NCI-H510A treated with DMSO at 0.1 percent for 48 hours (cell line): ENCODE data around the gene CLDN9.
"Not testable (repeated sequence)": the region's sequence is repeated elsewhere in the genome, so short reads cannot be mapped to it uniquely, and the experiment has no call there.

Experiments used
- DNase-seq: peaks from one replicate; lab custom pipeline; 2025; lab: John Stamatoyannopoulos, UW

CLDN9 gene

DNA sequence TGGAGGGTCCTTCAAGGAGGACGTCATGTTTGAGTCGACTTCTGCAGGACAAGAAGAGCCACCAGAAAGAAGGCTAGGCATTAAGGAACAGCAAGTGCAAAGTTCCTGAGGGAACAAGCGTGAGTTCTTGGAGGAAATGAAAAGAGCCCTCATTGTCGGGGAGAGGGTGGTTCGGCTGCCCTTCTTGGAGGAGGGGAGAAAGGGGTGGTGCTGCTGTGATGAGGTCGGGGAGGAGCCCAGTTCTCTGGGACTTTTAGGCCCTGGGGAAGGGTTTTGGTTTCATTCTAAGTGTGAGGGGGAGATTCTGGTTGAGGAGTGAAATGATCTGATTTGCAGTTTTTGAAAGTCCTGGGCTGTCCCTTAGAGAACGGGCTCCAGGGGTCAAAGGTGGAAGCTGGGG lies 19.9 kb downstream of the CLDN9 start:
- no peak for DNase-seq

DNA sequence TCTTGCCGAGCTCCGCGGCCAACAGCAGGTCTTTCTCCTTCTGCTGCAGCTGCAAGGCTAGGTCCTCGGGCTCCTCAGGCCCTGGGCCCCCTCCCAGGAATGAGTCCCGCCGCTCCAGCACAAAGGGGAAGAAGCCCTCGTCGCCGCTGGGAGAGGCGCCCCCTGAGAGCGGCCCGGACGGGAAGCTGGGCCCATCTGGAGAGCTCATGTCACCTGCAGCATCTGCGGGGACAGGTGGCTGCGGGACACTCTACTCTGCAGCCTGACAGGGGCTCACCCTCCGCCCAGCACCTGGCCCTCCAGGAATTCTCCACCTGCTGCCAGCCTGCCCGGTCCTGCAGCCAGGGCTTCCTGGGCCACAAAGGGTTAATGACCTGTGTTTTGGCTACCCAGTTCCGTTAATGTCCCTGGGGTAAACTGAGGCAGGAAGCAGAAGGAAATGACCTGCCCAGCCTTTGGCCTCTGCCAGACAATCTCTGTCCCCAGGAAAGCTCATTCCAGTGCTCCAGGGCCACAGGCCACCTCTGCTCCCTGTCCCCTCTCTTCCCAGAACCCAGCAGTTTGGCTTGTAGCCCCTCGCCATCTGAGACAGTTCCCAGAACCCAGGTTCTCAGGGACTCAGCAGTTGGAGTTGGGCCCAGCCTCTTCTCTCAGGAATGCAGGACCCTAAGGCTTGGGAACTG lies 22.7 kb downstream of the CLDN9 start:
- DNase-seq: no peak

DNA sequence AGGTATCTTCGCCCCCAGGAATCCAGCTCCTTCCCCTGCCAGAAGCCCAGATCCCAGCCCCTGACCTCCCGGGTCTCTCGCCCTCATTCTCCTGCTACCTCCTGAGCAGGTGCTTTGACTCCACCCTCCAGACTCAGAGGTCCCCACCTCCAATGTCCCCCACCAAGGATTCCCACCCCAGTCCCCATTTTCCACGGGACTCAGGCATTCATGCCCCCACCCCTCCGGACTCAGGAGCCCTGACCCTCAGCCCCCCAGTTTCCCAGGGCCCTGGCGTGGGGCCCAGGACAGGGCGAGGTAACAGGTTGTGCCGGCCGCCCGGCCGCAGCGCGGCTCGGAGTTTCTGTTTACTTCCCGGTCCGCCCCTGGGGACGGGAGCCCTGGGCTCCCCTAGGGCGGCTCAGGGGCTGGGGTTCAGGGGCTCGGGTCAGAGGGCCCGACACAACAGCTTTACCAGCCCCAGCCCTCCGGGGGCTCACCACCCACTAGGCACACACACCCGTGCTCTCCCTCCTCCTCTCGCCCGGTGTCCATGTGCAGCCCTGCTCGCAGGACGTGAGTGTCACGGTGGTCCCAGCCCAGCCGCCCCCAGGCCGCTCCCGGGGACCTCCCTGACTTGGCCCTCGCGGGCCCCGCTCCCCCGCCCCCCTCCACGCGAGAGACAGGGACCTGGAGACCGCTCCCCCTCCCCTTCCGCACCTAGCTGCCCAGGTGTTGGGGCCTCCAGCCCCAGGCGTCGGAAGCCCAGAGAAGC lies 23.4 kb downstream of the CLDN9 start:
- no peak for DNase-seq

DNA sequence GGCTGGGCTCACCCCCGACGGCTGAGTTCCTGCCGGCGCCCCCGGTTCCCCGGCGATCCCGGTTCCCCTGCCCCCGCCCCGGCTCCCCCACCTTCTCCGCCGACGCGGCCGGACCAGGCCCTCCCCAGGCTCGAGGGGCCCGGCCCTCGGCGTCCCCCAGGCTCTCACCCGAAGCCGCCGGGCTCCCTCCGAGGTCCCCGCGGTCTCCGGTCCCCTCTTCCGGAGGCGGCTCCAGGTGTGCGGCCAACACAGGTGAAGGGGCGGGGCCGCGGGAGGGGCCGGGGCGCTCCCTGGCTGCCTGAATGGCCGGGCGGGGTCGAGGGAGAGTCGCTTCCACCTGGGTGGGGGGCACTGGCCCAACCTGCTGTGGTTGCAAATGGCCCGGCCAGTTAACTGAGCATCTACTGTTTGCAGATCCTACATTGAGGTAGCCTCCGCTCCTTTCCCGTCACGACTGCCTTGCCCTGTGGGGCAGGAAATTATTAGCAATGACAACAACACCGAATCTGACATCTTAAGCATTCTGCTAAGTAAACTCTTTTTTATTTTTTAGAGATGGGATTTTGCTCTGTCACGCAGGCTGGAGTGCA lies 24.1 kb downstream of the CLDN9 start, which contains the start of gene BICDL2:
TSS of gene BICDL2 (minus strand) at position 219 of the 590 bp plus-strand sequence. CDS start 1,448 bp downstream, outside the sequence.
- peak; percentile 35 for DNase-seq

DNA sequence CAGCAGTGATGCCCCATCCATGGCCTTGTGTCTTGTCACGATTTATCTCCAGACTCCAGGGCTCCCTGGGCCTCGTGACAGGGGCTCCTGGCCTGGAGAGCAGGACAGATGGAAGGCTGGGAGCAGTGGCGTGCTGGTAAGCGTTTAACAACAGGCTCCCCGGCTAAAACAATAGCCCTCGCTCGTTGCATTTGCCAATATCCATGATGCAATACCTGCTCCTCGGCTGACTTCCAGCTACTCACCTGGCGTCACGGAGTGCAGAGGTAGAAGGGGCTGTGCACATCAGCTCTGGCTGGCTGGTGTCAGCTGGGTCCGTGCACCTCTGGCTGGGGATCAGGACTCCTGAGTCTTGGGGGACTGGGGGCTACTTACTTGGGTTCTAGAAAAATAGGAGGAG lies 25.5 kb downstream of the CLDN9 start:
- DNase-seq: peak; percentile 15

DNA sequence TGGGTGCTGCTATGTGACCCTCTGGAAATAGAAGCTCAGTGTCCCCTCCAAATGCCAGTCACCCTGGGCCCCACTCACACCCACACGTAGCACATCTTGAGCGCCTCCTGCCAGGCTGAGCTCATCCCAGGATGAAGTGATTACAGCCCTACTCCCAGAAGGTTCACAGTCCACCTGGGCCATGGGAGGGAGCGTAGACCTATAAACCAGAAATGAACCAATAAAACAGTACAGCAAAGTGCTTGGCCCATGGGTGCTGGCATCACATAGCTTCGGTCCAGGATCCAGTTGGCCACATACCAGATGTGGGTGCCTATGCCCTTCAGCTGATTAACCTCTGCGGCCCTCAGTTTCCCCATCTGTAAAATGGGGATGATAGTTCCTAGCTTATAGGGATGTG lies 26.2 kb downstream of the CLDN9 start:
- no peak for DNase-seq

DNA sequence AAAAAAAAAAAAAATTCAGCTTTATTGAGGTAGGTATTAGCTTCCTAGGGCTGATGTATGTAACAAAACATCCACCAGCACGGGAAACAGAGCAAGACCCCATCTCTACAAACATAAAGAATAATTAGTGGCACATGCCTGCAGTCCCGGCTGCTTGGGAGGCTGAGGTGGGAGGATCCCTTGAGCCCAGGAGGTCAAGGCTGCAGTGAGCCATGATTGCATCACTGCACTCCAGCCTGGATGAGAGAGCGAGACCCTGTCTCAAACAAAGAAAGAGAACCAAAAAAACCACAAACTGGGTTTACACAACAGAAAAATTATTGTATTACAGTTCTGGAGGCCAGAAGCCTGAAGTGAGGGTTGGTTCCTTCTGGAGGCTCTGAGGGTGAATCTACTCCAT lies 29.7 kb downstream of the CLDN9 start:
- no peak for DNase-seq

DNA sequence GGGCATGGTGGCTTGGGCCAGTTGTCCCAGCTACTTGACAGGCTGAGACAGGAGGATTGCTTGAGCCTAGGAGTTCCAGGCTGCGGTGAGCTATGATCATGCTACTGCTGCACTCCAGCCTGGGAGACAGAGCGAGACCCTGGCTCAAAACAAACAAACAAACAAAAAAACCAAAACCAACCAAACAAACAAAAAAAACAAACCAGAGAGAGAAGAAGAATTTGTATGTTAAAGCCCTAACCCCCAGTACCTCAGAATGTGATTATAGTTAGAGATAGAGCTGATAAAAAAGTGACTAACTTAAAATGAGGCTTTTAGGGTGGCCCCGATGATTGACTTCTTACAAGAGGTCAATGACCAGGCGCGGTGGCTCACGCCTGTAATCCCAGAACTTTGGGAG lies 32.0 kb downstream of the CLDN9 start:
- DNase-seq: no peak

DNA sequence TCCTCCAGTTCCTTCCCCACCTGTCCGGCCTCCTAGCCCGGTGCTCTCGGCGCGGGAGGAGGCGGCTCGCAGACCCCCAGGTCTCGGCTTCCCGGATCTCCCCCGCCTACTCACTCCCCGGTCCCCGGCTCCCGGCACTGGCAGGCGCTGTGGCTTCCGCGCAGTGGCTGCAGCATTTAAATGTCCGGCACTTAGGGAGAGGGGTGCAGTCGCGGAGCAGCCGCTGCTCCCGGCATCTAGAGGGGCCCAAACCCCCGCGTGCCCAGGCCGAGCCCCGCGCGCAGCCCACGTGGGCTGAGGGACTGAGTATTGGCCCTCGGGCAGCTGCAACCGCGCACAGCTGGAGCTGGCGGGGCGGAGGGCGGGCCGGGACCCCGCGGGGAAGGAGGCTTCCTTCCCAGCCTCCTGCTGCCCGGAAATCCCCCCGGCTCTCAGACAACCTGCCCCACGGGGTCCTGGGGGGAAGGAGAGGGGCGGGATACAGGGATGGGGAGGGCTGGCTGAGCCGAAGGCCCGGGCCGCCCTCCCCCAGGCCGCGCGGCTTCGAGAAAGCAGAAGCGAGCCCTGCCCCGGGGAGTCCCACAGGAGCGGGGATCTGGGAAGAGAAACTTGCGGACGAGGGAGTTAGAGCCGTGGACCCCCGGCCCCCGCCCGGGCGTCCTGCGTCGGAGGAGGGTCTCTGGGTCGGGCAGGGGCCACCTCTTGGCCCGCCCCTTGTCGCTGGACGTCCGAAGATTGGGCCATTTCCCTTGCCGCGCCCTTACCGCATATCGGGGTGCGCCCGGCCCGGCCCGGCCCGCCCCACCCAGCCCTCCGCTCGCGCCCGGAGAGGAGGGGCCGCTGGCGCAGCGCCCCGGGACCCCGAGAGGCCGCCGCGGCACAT lies 33.3 kb downstream of the CLDN9 start, which contains the start of gene MMP25:
TSS of gene MMP25 (plus strand) at position 804 of the 883 bp plus-strand sequence. CDS start 357 bp downstream, outside the sequence.
- no peak for DNase-seq

DNA sequence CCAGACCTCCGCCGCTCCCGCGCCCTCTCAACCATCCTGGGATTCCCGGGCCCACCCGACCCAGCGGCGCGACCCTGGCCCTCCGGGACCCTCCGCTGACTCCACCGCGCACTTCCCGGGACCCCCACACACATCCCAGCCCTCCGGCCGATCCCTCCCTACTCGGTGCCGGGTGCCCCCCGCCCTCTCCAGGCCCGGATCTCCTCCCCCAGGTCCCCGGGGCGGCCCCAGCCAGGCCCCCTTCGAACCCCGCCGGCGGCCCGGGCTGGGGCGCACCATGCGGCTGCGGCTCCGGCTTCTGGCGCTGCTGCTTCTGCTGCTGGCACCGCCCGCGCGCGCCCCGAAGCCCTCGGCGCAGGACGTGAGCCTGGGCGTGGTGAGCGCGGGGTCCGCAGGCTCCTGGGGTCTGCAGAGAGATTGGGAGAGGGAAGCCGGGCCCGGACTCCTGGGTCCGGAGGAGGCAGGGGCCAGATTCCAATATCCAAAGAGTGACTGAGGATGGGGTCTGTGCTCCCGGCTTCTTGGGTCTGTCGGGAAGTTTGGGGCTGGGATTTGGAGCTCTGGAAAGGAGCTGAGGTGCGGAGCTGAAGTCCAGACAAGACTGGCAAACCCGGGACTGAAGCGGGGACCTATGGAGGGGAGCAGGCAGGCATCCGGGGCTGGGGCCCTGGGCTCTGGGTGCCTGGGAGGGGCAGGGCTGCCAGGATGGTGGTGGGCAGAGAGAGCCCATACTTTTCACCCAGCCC lies 34.1 kb downstream of the CLDN9 start:
- no peak for DNase-seq

DNA sequence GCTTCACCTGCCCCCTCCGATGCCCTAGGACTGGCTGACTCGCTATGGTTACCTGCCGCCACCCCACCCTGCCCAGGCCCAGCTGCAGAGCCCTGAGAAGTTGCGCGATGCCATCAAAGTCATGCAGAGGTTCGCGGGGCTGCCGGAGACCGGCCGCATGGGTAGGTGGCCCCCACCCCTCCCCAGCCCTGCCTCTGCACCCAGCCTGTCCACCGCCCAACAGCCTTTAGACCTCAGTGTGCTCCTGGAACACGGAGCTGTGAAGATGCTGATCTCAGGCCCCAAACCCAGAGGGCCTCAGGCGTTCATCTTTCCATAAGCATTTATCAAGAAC lies 34.6 kb downstream of the CLDN9 start:
- DNase-seq: no peak

DNA sequence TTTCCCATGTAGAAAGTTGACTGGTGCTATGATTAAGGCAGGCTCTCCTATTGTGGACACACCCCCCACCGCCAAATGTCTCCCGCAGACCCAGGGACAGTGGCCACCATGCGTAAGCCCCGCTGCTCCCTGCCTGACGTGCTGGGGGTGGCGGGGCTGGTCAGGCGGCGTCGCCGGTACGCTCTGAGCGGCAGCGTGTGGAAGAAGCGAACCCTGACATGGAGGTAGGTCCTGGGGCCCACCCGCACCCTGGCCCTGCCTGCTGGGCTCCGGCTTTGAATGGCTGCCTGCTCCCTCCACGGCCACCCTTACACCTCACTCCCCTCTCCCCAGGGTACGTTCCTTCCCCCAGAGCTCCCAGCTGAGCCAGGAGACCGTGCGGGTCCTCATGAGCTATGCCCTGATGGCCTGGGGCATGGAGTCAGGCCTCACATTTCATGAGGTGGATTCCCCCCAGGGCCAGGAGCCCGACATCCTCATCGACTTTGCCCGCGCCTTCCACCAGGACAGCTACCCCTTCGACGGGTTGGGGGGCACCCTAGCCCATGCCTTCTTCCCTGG lies 37.3 kb downstream of the CLDN9 start:
- DNase-seq: no peak

DNA sequence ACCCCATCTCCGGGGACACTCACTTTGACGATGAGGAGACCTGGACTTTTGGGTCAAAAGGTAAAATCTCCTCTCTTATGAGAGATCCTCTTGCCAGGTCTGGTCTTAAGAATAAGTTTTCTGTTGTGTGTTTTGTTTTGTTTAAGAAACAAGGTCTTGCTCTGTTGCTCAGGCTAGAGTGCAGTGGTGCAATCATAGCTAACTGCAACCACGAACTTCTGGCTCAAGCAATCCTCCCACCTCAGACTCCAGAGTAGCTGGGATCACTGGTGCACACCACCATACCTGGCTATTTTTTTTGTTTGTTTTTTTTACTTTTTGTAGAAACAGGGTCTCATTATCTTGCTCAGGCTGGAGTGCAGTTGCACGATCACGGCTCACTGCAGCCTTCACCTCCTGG lies 37.8 kb downstream of the CLDN9 start:
- DNase-seq: no peak

DNA sequence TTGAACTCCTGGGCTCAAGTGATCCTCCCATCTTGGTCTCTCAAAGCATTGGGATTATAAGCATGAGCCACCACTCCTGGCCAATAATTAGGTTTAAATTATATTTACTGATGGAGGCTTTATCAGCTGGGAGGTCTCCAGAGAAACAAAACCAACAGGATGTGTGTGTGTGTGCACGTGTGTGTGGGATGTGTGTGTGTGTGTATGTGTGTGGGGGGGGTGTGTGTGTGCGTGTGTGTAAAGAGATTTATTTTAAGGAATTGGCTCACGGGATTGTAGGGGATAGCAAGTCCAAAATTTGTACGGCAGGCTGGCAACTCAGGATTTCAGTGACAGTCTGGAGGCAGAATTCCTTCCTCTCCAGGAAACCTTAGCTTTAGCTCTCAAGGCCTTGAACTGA lies 38.3 kb downstream of the CLDN9 start:
- no peak for DNase-seq

DNA sequence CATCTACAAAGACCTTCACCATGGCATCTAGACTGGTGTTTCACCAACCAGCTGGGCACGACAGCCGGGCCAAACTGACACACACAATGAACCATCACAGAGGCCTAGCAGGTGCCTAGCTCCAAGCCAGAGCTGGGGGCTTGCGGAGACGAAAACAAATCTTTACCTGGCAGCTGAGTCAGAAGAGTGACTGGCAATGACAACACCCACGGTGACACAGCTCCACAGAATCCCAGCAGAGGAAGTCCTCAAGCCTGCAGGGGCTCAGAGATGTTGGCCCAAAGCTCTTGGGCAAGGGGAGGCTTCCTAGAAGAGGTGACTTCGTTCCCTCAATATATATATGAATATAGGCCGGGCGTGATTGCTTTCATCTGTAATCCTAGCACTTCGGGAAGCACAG lies 38.8 kb downstream of the CLDN9 start:
- no peak for DNase-seq

DNA sequence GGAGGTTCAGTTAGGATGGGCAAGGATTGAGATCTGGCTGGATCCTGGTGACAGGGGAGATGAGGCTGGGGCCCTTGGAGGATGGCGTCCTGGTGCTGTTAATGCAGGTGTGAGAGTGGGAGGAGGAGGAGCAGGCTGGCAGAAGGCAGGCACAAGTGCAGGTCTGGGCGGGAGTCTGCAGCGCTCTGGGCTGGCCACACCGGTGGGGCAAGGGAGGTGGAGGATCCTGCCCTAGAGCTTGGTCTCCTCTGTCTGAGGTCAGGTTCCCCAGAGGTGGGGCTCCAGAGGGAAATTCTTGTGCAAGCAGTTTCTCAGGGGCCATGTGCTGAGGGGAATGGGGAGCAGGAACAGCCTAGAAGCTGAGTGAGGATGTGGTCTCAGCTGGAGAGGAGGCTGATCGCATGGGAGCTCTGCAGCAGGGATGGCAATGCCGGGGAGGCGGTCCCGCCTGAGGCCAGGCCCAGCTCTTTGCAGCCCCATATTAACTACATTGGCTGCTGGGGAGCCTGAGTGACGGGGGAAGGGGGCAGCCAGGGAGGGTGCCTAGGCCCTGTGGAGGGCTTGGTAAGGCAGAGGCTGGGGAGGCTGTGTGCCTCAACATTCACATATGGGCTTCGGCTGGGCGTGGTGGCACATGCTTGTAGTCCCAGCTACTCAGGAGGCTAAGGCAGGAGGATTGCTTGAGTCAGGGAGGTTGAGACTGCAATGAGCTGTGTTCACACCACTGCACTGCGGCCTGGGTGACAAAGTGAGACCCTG lies 40.0 kb downstream of the CLDN9 start:
- DNase-seq: not testable (repeated sequence)

DNA sequence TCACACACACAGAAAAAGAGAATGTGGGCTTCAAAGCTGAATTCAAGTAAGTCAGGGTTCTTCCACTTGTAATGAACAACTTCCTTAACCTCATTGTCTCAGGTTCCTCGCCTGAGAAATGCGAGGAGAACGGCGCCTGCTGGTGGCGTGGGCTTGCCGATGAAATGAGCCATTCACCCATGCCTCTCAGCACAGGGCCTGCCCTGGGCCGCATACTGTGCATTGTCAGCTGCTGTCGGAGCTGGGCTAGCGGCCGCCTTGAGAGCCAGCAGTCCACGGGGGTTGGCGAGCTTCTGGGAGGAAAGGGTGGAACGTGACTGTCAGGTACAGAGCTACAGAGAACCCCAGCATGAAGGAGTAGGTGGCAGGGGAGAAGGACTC lies 40.6 kb downstream of the CLDN9 start:
- not testable (repeated sequence) for DNase-seq

DNA sequence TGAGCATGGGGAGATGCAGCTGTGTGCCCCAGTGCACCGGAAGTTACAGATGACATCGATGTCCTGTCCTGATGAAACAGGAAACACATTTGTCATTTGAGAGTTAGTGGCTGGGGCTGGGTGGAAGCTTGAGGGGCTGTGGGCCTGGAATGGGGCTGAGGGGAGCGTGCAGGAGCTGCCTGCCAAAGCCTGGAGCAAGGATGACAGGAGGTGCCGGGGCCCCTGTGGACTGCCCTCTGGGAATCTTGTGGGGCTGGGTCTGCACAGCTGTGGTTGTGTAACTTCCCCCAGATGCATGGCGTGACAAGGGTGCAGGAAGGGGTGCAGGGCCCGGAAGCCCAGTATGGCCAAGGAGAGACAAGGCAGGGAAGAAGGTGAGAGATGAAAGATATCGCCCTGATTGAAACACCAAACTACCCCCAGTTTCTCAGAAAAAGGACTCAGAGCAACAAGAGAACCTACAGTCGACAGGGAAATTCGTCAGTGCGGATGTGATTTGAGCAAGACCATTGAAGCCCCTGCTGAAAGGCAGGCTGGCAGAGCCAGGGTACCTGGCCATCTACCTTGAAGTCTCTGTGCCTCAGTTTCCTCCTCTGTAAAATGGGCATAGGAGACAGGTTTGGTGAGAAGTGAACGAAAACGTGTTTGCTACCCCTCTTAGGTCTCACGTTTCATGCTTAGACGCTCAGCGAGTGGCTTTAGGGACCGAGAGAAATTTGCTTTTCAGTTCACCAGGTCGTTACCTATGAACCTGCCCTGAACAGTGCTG lies 42.4 kb downstream of the CLDN9 start:
- no peak for DNase-seq

DNA sequence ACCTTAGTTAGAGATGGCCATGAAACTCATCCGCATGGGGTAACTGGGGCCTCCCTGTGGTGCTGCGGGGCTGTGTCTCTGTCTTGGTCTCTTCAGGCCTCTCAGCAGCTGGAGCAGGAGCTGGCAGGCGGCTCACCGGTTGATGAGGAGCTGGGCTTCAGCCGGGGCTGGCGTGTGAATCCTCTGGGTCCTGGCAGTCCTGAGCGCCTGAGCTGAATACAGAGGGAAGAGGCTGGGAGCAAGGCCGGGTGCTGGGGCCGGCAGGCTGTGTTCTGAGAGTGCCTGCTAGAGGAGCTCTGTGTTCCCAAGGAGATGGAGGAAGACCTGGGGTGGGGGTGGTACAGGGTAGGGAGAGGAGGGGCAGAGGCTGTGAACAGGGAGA lies 43.0 kb downstream of the CLDN9 start:
- not testable (repeated sequence) for DNase-seq
